IPS-20b (cell line): Measurements from ENCODE around the gene DDX43.
"Not testable (repeated sequence)": the region's sequence is repeated elsewhere in the genome, so short reads cannot be mapped to it uniquely, and the experiment has no call there.

Experiments used
- H3K27ac ChIP-seq: one replicate; pipeline ENCODE4 v1.5.1; 2013; ENCODE audit warnings: low read length
- H3K27me3 ChIP-seq: 2 replicates; pipeline ENCODE4 v1.6.1; 2013; ENCODE audit warnings: mild to moderate bottlenecking, low read length, inconsistent platforms; ENCODE audit not compliant: insufficient read depth
- H3K36me3 ChIP-seq: 2 replicates; pipeline ENCODE4 v1.6.1; 2013; ENCODE audit warnings: low read depth, mild to moderate bottlenecking, inconsistent platforms, low read length, moderate library complexity; ENCODE audit not compliant: insufficient read depth
- H3K4me1 ChIP-seq: 2 replicates; pipeline ENCODE4 v1.6.1; 2013; ENCODE audit warnings: mild to moderate bottlenecking, control low read depth, inconsistent platforms, low read length, moderate library complexity; ENCODE audit not compliant: insufficient read depth
- H3K4me3 ChIP-seq: 2 replicates; pipeline ENCODE4 v1.5.1; 2013; ENCODE audit warnings: mild to moderate bottlenecking, low read length, inconsistent platforms
- H3K9ac ChIP-seq: 2 replicates; pipeline ENCODE4 v1.6.1; 2013; ENCODE audit warnings: low read depth, mild to moderate bottlenecking, inconsistent platforms, low read length, moderate library complexity
- H3K9me3 ChIP-seq: 2 replicates; pipeline ENCODE4 v1.6.1; 2013; ENCODE audit warnings: mild to moderate bottlenecking, low read depth, low read length, inconsistent platforms; ENCODE audit not compliant: insufficient read depth

Gene DDX43

DNA sequence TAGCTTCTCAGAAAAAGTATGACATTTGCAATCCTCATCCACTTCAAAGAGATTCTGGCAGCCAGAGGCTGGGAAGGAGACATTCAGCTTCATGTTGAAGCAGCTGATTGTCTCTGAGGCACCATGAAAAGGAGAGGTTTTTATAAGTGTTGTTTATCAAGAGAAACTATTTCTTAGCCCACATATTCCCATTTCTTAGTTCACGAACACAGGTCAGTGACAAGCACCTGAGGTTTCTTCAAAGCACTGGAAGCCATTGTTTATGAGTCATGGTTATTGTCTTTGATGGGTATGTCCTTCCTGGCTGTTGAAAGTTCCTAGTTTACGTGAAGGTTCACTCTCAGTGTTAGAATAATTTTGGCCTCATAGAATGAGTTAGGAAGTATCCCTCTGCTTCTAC lies 3.0 kb upstream of the DDX43 start:
- H3K27ac ChIP-seq = no peak overlapping the region
- H3K4me3 ChIP-seq = no peak overlapping the region
- H3K27me3 ChIP-seq = no peaks in the 10 kb centered on the region; the same call in 1 of the 2 replicates
- H3K9me3 ChIP-seq = no peaks in the 10 kb centered on the region
- no peaks in the 10 kb centered on the region for H3K36me3 ChIP-seq
- H3K4me1 ChIP-seq = peaks cover 4% of the 10 kb centered on the region
- no peak overlapping the region for H3K9ac ChIP-seq

DNA sequence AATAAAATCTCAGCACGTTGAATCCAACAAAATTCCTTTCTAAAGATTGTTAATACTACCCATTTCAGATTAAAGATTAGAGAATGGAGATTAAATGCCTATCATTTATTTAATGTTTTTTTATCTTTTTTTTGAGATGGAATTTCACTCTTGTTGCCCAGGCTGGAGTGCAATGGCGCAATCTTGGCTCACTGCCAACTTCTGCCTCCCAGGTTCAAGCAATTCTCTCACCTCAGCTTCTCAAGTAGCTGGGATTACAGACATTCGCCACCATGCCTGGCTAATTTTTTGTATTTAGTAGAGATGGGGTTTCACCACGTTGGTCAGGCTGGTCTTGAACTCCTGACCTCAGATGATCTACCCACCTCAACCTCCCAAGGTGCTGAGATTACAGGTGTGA lies 2.4 kb upstream of the DDX43 start:
- H3K27ac ChIP-seq, H3K27me3 ChIP-seq, H3K9me3 ChIP-seq, H3K4me3 ChIP-seq, H3K36me3 ChIP-seq, H3K4me1 ChIP-seq, H3K9ac ChIP-seq: not testable (repeated sequence)

DNA sequence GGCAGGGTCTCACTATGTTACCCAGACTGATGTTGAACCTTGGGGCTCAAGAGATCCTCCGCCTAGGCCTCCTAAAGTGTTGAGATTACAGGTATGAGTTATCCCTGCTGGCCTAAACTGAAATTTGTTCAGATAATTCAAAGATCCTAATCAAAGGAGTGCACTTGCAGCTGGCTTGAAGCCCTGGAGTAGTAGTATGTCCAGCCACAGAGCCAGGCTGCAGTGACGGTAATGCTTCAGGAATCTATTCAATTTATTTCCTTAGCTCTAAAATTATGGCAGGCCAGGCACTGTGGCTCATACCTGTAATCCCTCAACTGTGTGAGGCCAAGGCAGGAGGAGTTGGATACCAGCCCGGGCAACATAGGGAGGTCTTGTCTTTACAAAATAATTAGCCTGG lies 1.4 kb upstream of the DDX43 start:
- H3K9me3 ChIP-seq = no peaks in the 10 kb centered on the region
- no peak overlapping the region for H3K4me3 ChIP-seq
- H3K9ac ChIP-seq = no peak overlapping the region
- H3K27me3 ChIP-seq = no peaks in the 10 kb centered on the region; the same call in 1 of the 2 replicates
- H3K36me3 ChIP-seq = no peaks in the 10 kb centered on the region
- no peak overlapping the region for H3K27ac ChIP-seq
- H3K4me1 ChIP-seq = peaks cover 4% of the 10 kb centered on the region

DNA sequence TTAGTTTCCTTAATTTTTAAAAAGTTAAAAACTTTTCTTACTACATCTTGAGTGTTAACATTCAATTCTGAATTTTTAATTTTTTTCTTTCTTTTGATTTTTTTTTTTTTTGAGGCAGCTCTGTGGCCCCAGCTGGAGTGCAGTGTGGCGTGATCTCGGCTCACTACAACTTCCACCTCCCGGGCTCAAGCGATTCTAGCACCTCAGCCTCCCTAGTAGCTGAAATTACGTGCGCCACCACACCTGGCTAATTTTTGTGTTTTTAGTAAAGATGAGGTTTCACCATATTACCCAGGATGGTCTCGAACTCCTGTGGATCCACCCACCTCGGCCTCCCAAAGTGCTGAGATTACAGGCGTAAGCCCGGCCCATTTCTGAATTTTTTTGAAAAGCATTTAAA lies 1.2 kb downstream of the DDX43 start:
- H3K27ac ChIP-seq = no peak overlapping the region
- H3K27me3 ChIP-seq = no peaks in the 10 kb centered on the region
- no peak overlapping the region for H3K4me3 ChIP-seq
- no peak overlapping the region for H3K9ac ChIP-seq
- H3K36me3 ChIP-seq = no peaks in the 10 kb centered on the region
- no peaks in the 10 kb centered on the region for H3K9me3 ChIP-seq
- no peaks in the 10 kb centered on the region; the same call in 1 of the 2 replicates for H3K4me1 ChIP-seq

DNA sequence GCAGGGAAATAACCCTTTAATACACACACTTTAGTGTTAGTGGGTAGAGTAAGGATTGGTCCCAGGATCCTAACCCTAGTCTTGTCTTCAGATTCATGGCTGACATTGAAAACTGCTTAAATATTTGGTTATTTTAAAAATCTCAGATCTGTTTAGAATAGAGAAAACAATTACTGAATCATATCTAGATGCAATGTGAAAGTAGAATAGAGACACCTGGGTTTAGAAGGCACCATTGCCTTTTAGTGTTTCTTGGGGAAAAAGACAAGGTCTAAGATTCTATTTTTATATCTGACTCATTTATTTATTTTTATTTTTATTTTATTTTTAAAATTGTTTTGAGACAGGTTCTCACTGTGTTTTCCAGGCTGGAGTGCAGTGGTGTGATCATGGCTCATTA lies 6.0 kb downstream of the DDX43 start:
- no peak overlapping the region for H3K27ac ChIP-seq
- no peaks in the 10 kb centered on the region for H3K36me3 ChIP-seq
- H3K9me3 ChIP-seq = no peaks in the 10 kb centered on the region
- no peaks in the 10 kb centered on the region for H3K27me3 ChIP-seq
- no peaks in the 10 kb centered on the region for H3K4me1 ChIP-seq
- no peak overlapping the region for H3K4me3 ChIP-seq
- no peak overlapping the region for H3K9ac ChIP-seq

DNA sequence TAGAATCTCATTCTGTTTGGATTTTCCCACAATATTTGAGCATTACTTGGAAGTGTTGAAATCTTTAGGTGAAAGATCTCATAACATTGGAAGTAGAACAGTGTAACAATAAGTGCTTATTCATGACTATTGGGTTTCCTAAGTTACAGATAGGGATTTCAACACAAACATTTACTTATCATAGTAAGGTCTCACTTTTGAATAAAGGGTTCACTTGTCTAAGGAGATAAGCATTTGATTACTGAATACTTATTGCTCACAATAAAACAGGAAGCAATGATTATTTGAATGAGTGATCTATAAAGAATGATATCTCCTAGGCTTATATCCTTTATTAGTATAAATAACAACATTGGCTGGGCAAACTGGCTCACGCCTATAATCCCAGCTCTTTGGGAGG lies 14.8 kb downstream of the DDX43 start:
- H3K4me3 ChIP-seq = no peak overlapping the region
- H3K27me3 ChIP-seq = no peaks in the 10 kb centered on the region
- no peak overlapping the region for H3K9ac ChIP-seq
- H3K9me3 ChIP-seq = no peaks in the 10 kb centered on the region
- H3K36me3 ChIP-seq = no peaks in the 10 kb centered on the region
- no peak overlapping the region for H3K27ac ChIP-seq
- no peaks in the 10 kb centered on the region for H3K4me1 ChIP-seq

DNA sequence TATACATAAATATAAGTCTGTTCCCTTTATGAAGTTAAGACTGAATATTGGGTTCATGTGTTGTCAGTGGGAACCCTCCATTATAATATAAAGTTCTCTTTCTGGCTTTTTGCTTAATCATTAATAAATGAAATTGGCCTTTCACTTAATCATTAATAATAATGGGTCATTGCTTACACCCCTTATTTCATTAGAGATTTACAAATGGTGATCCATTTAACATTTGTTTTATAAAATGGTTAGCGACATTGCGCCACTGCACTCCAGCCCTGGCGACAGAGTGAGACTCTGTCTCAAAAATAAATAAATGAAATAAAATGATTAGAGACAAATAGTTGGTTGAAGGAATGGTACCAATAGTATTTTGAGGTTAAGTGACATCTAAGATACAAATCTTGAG lies 18.5 kb downstream of the DDX43 start:
- H3K4me1 ChIP-seq = no peaks in the 10 kb centered on the region
- H3K27ac ChIP-seq = no peak overlapping the region
- H3K4me3 ChIP-seq = no peak overlapping the region
- H3K9me3 ChIP-seq = no peaks in the 10 kb centered on the region
- H3K36me3 ChIP-seq = no peaks in the 10 kb centered on the region
- H3K27me3 ChIP-seq = no peaks in the 10 kb centered on the region
- H3K9ac ChIP-seq = no peak overlapping the region

DNA sequence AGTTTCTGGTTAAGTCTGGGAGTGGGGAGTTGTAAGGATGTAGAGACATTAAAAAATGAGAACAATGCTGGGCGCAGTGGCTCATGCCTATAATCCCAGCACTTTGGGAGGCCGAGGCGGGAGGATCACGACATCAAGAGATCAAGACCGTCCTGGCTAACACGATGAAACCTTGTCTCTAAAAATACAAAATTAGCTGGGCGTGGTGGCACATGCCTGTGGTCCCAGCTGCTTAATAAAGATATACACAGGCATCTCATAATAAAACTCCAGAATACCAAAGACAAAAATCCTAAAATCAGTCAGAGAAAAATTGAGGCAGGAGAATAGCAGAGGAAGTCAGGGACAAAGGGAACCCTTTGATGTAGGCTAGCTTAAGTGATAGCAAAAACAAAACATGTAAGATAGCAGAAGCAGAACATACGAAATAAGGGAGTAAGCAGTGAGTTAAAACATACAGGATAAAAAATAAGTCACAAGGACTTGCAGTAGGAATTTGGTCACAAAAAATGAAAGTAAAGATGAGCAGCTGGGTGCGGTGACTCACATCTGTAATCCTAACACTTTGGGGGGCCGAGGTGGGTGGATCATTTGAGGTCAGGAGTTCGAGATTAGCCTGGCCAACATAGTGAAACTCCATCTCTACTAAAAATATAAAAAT lies 23.6 kb downstream of the DDX43 start:
- Histone ChIP-seq H3K27me3 (no peaks in the 10 kb centered on the region), H3K36me3 (no peaks in the 10 kb centered on the region), H3K9me3 (no peaks in the 10 kb centered on the region), H3K4me1 (no peaks in the 10 kb centered on the region), H3K27ac (no peak overlapping the region), H3K9ac (no peak overlapping the region), H3K4me3 (no peak overlapping the region)

DNA sequence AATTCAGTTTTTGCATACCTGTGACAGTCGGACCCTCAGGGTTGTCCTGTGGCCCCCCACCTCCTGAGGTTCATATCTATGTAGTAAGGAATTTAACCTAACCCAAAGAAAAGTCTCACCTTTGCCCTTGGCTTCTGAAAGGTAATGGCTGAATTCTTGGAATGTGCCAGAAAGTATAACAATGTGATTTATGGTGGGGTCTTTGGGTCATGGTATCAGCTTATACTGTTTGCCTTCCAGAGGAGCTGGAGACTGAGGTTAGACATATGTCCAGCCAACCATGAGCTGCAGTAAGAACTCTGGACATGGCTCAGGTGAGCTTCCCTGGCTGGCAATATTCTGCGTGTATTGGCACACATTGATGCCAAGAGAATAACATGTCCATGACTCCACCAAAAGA lies 26.9 kb downstream of the DDX43 start:
- no peaks in the 10 kb centered on the region for H3K27me3 ChIP-seq
- H3K4me3 ChIP-seq = no peak overlapping the region
- no peaks in the 10 kb centered on the region for H3K4me1 ChIP-seq
- H3K9ac ChIP-seq = no peak overlapping the region
- H3K9me3 ChIP-seq = no peaks in the 10 kb centered on the region
- no peak overlapping the region for H3K27ac ChIP-seq
- H3K36me3 ChIP-seq = peaks cover 6% of the 10 kb centered on the region; the same call in 1 of the 2 replicates

DNA sequence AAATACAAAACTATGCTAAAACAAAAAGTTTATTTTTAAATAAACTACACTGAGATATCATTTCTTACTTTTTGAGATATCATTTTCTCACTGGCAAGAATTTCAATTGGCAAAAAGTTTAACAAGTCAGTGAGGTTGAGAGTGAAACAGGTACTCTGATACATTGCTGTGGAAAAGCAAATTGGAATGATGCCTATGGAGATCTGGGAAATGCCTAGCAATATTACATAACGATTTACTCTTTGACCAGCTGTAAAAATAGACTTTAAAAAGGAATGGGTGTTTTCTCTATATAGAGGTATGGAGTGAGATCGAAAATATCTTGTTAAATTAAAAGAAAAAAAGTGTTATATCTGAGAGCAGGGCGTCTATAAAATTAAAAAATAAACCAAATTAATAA lies 40.6 kb downstream of the DDX43 start:
- Histone ChIP-seq H3K36me3 (peaks cover 4% of the 10 kb centered on the region; the same call in 1 of the 2 replicates), H3K9ac (no peak overlapping the region), H3K4me3 (no peak overlapping the region), H3K27ac (no peak overlapping the region), H3K27me3 (no peaks in the 10 kb centered on the region), H3K4me1 (no peaks in the 10 kb centered on the region), H3K9me3 (no peaks in the 10 kb centered on the region)

DNA sequence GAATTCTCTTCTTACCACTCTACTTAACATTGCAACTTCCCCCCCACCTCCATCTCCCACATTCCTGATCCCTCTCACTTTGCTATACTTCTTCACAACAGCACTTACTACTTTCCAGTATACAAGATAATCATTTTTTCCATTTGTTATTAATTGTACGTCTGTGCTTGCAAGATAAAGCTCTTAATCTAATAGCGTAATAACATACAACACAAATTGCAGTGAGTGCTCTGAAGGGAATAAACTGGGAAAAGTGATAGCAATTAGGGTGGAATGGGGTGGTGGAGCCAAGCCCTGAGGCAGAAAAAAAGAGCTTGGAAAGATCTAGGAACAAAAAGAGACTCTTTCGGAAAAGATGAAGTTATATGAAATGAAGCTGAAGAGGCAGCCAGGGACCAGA lies 48.9 kb downstream of the DDX43 start:
- H3K4me1 ChIP-seq = no peaks in the 10 kb centered on the region

DNA sequence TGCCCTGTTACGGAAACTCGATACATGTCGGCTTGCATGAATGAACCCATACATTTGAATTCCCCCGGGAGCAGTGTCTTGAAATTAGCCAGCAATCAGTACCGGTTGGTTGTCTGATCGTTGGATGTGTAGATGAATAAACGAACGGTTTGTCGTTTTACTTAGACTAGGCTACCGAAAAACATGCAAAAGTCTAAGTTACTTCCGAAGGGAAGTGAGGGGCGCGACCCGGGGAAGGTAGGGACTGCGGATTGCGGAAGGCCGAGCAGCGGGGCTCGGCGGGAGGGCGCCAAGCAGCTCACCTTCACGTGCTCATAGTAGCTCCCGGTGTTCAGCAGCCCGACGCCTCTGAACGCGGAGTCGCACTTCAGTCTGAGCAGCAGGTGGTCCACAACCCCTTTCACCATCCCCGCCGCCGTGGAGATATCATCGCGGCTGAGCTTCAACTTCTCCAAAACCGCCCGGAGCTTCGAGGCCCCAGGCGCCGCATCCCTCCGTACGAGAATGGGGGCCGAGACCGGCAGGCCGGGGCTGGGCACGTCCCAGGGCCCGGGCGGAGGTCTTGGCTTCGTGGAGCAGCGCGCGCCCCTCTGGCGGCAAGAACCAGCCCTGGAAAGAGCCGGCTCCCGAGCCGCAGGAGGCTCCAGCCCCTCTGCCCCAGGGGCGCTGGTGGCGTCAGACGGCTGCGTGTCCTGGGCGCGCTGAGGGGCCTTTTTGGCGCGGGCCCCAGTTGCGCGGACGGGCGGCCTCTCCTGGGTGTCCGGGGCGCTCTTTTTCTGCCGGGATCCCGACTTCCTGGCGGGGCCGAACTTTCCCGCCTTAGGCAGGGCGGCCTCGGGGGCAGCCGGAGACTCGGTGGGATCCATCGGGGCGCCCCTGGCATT lies 56.8 kb downstream of the DDX43 start:
- H3K27ac ChIP-seq = no peak overlapping the region
- H3K36me3 ChIP-seq = no peaks in the 10 kb centered on the region
- no peaks in the 10 kb centered on the region for H3K9me3 ChIP-seq
- peak overlapping the region; percentile 65 for H3K4me3 ChIP-seq
- no peaks in the 10 kb centered on the region for H3K4me1 ChIP-seq
- H3K27me3 ChIP-seq = peaks cover 25% of the 10 kb centered on the region
- H3K9ac ChIP-seq = peak overlapping the region; percentile 84

More for the DNA sequence above, 48.9 kb downstream of the DDX43 start:
- H3K27me3 ChIP-seq = no peaks in the 10 kb centered on the region
- no peak overlapping the region for H3K4me3 ChIP-seq
- peaks cover 8% of the 10 kb centered on the region; the same call in 1 of the 2 replicates for H3K36me3 ChIP-seq
- H3K27ac ChIP-seq = no peak overlapping the region
- no peaks in the 10 kb centered on the region for H3K9me3 ChIP-seq
- H3K9ac ChIP-seq = no peak overlapping the region
